Activated CD4-positive, alpha-beta T cell treated with anti-CD3 and anti-CD28 coated beads, Interleukin-2, amount 50 U/mL, for 16 hours (primary cell): Measurements from ENCODE around the gene FUT8.

Source experiments
- DNase-seq: peaks from one replicate; pipeline ENCODE4 v3.0.0-alpha.2; 2020

Gene FUT8

GRCh38 chr14:65718629-65719028, 306.1 kb downstream of the FUT8 start:
- DNase-seq = no peak

- DNase-seq = no peak
These were observed 307.6 kb downstream of the FUT8 start for GRCh38 chr14:65720171-65720570.

- no peak for DNase-seq
These were observed 308.2 kb downstream of the FUT8 start for GRCh38 chr14:65720743-65721142.

DNA sequence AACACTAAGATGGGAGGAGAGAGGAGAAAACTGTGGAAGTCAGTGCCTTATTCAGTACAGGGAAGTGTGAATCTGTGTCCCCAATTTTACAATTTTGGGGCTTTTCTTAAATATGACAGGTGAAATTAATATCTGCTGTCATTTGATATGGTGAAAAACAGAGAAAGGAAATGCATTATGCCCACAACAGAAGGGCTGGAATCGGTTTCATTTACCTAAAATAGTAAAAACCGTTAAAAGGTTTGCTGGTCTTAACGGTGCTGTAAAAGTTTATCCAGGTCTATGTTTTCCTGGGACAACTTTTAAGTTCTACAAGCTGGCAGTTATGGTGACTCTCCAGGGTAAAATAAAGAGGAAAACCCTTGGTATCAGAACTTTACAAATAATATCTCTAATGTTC, 310.8 kb downstream of the FUT8 start:
- DNase-seq = no peak

- DNase-seq = no peak
These were observed 316.1 kb downstream of the FUT8 start for GRCh38 chr14:65728604-65729003.

DNA sequence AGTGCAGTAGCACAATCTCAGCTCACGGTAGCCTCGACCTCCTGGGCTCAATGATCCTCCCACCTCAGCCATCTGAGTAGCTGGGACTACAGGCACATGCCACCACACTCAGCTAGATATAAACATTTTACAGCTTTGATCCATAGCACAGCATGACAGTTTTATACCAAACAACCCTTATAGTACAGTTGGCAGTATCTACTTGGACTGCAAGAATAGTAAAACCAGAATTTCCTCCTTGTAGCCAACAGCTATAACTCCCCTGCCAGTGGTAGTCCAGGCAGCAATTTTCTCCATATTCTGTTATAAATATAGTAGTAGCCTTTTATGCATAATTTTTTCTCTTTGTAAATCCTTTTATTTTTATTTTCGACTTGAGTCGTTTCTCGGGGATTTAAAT, 317.0 kb downstream of the FUT8 start:
- no peak for DNase-seq

DNA sequence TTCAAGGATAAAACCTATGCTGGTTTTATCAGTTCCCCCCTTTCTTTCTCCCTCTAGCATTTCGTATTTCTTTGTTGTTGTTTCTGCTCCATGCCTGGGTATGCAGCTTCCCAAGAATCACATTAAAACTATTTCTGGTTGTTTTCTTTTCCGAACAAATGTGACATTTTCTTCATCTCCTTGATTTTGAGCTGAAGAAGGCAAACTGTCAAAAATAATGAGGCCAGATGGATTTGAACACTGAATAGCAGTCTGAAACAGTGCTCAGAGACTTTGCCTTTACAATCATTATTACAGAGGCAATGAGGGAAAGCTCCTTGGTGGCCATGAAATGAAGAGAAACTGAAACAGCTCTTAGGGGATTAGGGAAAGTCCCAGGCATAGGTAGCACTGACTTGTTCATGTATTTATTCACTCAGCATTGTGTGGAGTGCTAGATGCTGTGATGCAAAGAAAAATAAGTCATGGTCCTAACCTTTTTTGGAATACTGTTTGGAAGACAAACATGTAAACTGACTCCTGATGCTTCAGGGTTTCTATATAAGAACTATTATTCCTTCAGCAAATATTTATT, 319.5 kb downstream of the FUT8 start:
- DNase-seq = peak; percentile 63

GRCh38 chr14:65738339-65738738, 325.8 kb downstream of the FUT8 start:
- no peak for DNase-seq

- no peak for DNase-seq
These were observed 333.1 kb downstream of the FUT8 start for GRCh38 chr14:65745396-65746190.

GRCh38 chr14:65748796-65749195, 336.3 kb downstream of the FUT8 start:
- DNase-seq = no peak

- no peak for DNase-seq
These were observed 336.8 kb downstream of the FUT8 start for GRCh38 chr14:65749287-65749686.

DNA sequence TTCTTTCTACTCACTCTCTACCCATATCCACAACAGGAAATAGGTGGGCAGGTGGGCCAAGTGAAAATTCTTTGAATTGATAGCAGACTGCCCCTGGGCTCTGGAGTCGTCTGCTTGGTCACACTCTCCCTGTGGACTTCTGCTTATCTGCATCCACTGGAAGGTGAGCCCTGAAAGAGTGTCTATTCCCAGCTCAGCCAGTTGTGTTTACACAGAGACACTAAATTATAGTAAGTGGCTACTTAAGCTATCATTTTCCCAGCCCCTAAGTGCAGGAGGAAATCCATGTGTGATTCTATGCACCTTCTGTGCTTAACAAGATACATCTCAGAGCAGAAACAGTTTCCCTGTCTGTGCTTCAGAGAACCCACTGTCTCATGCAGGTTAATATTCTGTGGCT, 338.4 kb downstream of the FUT8 start:
- no peak for DNase-seq

- DNase-seq = no peak
These were observed 339.0 kb downstream of the FUT8 start for GRCh38 chr14:65751510-65751909.

DNA sequence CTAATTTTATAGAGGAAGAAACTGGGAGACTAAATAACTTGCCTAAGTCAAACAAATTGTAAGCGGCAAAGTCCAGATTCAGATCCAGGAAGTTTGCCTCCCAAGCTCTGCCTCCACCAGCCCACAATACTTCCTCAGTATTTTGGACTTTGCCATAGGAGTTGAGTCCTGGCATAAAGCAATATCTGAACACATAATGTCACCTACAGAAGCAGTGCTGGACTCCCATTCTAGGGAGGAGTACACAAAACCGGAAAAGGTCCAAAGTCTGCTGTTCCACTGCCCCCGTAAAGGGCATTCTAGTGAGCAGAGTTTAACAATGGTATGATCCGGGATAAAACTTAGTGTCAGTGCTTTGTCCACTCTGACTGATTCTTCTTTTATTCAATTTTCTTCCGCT, 340.5 kb downstream of the FUT8 start:
- no peak for DNase-seq

- DNase-seq = no peak
These were observed 342.8 kb downstream of the FUT8 start for GRCh38 chr14:65755331-65755730.

- DNase-seq = no peak
These were observed 344.4 kb downstream of the FUT8 start for GRCh38 chr14:65756880-65757279.

- no peak for DNase-seq
These were observed 356.6 kb downstream of the FUT8 start for GRCh38 chr14:65769151-65769550.

GRCh38 chr14:65770681-65771080, 358.2 kb downstream of the FUT8 start:
- DNase-seq = no peak

DNA sequence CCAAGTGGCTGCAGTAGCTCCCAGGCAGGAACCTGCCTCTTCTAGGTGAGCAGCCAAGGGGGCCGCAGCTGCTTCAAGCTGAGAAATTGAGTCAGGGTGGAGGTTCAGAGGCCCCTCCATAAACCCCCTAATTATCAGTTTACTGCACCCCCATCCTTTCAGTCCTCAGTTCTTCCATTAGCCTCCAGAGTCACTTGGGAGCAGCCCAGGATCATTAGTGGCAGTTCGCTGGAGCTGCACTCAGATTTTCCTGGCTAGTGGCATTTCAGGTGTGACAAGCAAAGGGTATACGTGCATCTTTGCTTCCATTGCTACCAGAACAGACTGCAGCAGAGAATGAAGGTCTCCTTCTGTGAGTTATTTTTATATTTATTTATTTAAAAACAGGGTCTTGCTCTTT, 358.7 kb downstream of the FUT8 start:
- no peak for DNase-seq

DNA sequence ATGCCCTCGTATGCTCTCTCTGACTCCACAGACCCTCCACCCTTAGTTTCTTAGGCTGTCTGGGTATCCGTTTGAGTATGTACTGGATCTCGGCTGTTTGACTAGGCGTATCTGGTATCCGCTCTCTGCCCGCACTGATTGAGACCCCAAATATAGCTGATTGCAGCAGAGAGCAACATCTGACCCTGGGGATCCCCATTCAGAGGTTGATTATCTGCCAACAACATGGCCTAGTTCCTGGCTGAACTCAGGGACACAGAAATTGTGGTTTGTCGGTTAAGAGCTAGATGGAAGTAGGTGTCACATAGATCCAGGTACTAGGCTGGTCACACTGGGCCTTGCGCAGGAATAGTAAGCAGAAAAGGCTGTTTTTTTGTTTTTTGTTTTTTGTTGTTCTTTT, 359.9 kb downstream of the FUT8 start:
- no peak for DNase-seq

DNA sequence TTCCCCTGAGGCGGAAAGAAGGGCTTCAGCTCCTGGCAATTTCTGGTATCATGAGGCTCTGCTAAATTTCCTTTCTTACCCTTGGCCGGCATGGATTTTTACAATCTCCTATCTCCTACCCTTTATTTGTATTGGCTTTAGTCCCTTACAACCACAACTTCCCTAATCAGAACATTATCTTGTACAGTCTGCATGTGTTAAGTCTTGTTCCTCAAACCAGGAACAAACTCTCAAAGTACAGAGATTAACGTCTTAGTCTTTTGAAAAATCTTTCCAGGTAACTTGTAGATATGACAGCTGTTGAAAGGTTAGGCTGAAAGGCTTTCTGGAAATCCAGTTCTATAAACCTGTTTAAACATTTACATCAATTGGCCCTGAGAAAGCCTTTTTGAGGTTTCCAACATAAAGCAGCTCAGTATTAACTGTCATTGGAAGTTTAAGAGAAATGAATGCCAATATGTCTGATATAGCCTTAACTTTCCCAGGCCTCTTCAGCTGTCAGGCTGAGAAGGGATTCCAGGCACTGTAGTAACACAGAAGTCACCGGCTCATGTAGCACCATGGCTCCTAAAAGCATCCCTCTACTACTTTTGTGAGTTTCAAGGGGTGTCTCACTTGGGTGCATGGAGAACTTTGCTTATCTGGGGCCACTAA, 360.5 kb downstream of the FUT8 start:
- no peak for DNase-seq

GRCh38 chr14:65774041-65774440, 361.5 kb downstream of the FUT8 start:
- DNase-seq = no peak

GRCh38 chr14:65776193-65776852, 363.8 kb downstream of the FUT8 start:
- DNase-seq = no peak

DNA sequence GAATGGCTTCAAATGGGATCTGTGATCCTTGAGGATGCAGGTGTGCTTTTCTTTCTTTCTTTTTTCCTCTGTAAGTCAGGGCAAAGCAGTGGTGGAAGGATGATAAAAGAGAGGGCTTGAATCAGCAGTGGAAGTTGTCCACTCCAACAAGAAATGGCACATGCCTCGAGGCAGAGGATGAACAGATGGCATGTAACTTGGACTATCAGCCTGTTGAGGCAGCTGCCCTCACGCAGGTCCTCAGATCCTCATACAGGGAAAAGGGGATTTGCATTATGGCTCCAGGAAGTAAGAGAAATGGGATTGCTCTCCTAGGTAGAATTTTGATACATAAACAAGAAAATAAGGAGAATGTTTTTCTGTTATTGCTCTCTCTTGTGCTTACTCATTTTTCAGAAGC, 368.0 kb downstream of the FUT8 start:
- no peak for DNase-seq
